ENCODE data around the gene PTPN2. TPM values are rescaled to one million over a fixed set of nuclear protein-coding genes. Genes with fewer than 3 reads are reported as not detected.

PTPN2 gene
- total RNA-seq, 1 experiment from 2014 or later: 55.0 TPM

DNA sequence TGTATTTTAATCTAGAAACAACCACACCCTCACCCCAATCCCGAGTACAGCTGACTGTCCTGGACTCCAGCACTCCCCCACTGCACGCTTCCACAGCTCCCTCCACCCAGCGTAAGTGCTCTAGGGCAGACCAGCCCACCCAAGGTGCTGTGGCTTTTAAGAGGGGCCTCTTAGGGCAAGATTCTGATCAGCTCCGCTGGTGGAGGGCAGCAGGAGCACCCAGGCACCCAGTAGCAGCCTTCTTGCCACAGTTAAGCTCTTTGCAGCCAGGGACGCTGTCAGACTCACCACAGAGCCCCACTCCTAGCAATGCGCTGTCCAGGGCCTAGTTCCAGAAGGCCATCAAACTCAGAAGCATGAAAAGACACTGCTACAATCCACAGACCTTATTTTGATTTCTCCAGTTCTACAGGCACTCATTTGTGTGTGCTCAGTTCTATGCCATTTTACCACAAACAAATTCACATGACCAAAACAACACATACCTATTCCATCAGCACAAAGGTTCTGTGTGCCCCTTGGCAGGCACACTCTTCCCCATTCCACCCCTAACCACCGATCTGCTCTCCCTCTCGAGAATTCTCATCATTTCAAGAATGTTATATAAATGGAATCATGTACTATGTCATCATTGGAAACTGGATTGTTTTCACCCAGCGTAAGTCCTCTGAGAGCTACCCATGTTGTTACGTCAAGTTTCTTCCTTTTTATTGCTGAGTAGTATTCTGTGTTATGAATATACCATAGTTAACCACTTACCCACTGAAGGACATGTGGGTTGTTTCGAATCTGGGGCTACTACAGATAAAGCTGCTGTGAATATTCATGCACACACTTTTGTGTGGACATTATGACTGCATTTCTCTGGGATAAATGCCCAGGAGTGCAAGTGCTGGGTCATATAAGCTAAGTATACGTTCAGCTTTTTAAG is 40.4 kb downstream of the PTPN2 start:
- ChIA-PET POLR2A (no interaction called here), CTCF (no interaction called here)
- H3K27me3 Mint-ChIP-seq (ENCODE audit: insufficient read depth, unreplicated experiment): no peaks in the 10 kb centered on the region
- Histone ChIP-seq H3K4me3 (ENCODE audit: low read depth, low read length) (no peak overlapping the region), H3K9me3 (no peaks in the 10 kb centered on the region), H3K4me1 (no peaks in the 10 kb centered on the region), H3K27me3 (replicated peaks; ENCODE audit: control insufficient read depth, insufficient read depth, low read length) (no peaks in the 10 kb centered on the region), H3K36me3 (ENCODE audit: control insufficient read depth, insufficient read depth, low read length) (no peaks in the 10 kb centered on the region; the same call in 1 of the 2 replicates)
- H3K27ac Mint-ChIP-seq (ENCODE audit: unreplicated experiment): no peak overlapping the region
- no peak for DNase-seq
- no TSS peak for BruUV-seq (replicated peaks)
- no peak overlapping the region for H3K4me3 Mint-ChIP-seq (ENCODE audit: unreplicated experiment)
- H3K9me3 Mint-ChIP-seq (ENCODE audit: unreplicated experiment): no peaks in the 10 kb centered on the region
- H3K4me1 Mint-ChIP-seq (ENCODE audit: low read depth, unreplicated experiment): no peaks in the 10 kb centered on the region
- peaks cover 20% of the 10 kb centered on the region for H3K36me3 Mint-ChIP-seq (ENCODE audit: insufficient read depth, unreplicated experiment)
- TF ChIP-seq, protein P1, sequence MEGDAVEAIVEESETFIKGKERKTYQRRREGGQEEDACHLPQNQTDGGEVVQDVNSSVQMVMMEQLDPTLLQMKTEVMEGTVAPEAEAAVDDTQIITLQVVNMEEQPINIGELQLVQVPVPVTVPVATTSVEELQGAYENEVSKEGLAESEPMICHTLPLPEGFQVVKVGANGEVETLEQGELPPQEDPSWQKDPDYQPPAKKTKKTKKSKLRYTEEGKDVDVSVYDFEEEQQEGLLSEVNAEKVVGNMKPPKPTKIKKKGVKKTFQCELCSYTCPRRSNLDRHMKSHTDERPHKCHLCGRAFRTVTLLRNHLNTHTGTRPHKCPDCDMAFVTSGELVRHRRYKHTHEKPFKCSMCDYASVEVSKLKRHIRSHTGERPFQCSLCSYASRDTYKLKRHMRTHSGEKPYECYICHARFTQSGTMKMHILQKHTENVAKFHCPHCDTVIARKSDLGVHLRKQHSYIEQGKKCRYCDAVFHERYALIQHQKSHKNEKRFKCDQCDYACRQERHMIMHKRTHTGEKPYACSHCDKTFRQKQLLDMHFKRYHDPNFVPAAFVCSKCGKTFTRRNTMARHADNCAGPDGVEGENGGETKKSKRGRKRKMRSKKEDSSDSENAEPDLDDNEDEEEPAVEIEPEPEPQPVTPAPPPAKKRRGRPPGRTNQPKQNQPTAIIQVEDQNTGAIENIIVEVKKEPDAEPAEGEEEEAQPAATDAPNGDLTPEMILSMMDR (IDR thresholded peaks at IDR 0.05; ENCODE audit: insufficient read depth in 1 of 2, low read depth in 1 of 2, low read length in 1 of 2, severe bottlenecking in 1 of 2, unreplicated experiment in 1 of 2): no peak
- intact Hi-C loops (cut with micrococcal nuclease; ENCODE audit: unreplicated experiment): no loop called here

DNA sequence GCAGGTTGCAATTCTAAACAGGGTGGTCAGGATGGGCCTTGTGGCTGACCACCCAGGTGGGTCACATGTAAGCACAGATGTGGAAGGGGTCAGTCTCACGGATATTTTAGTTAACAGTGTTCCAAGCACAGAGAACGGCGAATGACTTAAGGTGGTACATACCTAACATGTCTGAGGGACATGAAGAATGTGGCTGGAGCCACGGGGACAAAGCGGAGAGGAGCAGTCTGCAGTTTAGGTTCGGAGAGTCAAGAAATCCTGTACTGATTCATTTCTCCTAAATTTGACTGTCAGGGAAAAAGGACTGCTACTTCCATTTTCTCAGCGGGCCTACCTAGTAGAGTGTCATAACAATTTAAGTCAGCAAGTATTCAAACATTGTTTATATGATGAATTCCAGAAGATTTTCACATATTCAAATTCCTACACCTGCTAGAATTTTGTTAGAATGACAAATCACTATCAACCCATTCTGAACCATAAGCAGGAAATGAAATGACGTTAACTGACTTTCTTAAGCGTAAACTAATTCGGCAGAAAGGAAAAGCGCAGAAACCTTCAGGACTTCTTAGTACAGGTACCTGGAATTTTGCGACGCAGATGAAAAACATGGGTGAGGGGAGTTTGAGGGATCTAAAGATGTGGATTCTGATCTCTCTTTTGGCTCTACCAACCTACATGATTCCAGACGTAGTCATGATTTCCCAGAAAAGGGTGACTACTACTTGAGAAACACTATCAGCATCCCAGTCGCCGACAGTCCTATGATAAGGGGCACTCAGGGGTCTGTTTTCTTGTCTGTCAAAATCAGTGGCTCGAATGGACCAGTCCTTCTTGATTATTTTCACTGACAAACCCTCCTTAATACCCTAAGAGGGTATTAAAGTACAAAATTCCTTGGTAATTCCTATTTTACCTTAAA is 41.3 kb downstream of the PTPN2 start:
- Histone ChIP-seq H3K4me1 (peaks cover 9% of the 10 kb centered on the region), H3K4me3 (ENCODE audit: low read depth, low read length) (no peak overlapping the region), H3K36me3 (ENCODE audit: control insufficient read depth, insufficient read depth, low read length) (no peaks in the 10 kb centered on the region; the same call in 1 of the 2 replicates), H3K9me3 (no peaks in the 10 kb centered on the region), H3K27me3 (replicated peaks; ENCODE audit: control insufficient read depth, insufficient read depth, low read length) (no peaks in the 10 kb centered on the region)
- POLR2A ChIA-PET: no interaction called here
- TF ChIP-seq, protein P1 (IDR thresholded peaks at IDR 0.05; ENCODE audit: insufficient read depth in 1 of 2, low read depth in 1 of 2, low read length in 1 of 2, severe bottlenecking in 1 of 2, unreplicated experiment in 1 of 2): no peak
- Mint-ChIP-seq H3K27ac (ENCODE audit: unreplicated experiment) (no peak overlapping the region), H3K9me3 (ENCODE audit: unreplicated experiment) (no peaks in the 10 kb centered on the region), H3K4me1 (ENCODE audit: low read depth, unreplicated experiment) (peaks cover 6% of the 10 kb centered on the region), H3K4me3 (ENCODE audit: unreplicated experiment) (no peak overlapping the region), H3K36me3 (ENCODE audit: insufficient read depth, unreplicated experiment) (peaks cover 20% of the 10 kb centered on the region), H3K27me3 (ENCODE audit: insufficient read depth, unreplicated experiment) (no peaks in the 10 kb centered on the region)
- BruUV-seq (replicated peaks): no TSS peak
- CTCF ChIA-PET: no interaction called here
- intact Hi-C loops (cut with micrococcal nuclease; ENCODE audit: unreplicated experiment): no loop called here
- DNase-seq: no peak

DNA sequence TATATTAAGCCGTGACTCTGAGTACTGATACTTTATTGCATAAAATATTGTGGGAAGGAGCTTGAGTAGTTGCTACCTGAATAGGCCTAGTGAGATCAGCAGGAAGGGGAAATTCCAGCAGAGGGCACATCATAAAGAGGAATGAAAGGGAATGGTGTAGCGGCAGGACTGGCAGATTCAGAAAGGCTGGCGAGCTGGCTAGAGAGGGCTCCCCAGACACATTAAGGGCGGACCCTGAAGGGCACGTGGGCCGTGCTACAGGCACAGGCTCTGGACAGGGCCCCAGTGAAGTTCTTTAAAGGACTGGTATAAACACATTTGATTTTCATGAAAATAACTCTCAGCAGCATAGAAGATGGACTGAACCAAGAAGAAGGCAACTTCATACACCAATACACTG is 43.0 kb downstream of the PTPN2 start:
- no peaks in the 10 kb centered on the region for H3K9me3 Mint-ChIP-seq (ENCODE audit: unreplicated experiment)
- Histone ChIP-seq H3K9me3 (no peaks in the 10 kb centered on the region), H3K4me1 (peaks cover 16% of the 10 kb centered on the region), H3K27me3 (replicated peaks; ENCODE audit: control insufficient read depth, insufficient read depth, low read length) (no peaks in the 10 kb centered on the region), H3K4me3 (ENCODE audit: low read depth, low read length) (no peak overlapping the region), H3K36me3 (ENCODE audit: control insufficient read depth, insufficient read depth, low read length) (no peaks in the 10 kb centered on the region; the same call in 1 of the 2 replicates)
- no peak for DNase-seq
- TF ChIP-seq, protein P1 (IDR thresholded peaks at IDR 0.05; ENCODE audit: insufficient read depth in 1 of 2, low read depth in 1 of 2, low read length in 1 of 2, severe bottlenecking in 1 of 2, unreplicated experiment in 1 of 2): peak in 1 of 2 experiments; percentile 5
- no peak overlapping the region for H3K27ac Mint-ChIP-seq (ENCODE audit: unreplicated experiment)
- ChIA-PET CTCF (interaction anchor here (0.7 kb wide), 1 partner anchor 23 kb away, joined by 3 read pairs; no protein-coding TSS in a partner anchor), POLR2A (interaction anchor here (0.7 kb wide), 1 partner anchor 25 kb away, joined by 4 read pairs; no protein-coding TSS in a partner anchor)
- no peaks in the 10 kb centered on the region for H3K27me3 Mint-ChIP-seq (ENCODE audit: insufficient read depth, unreplicated experiment)
- no TSS peak for BruUV-seq (replicated peaks)
- peaks cover 20% of the 10 kb centered on the region for H3K36me3 Mint-ChIP-seq (ENCODE audit: insufficient read depth, unreplicated experiment)
- H3K4me1 Mint-ChIP-seq (ENCODE audit: low read depth, unreplicated experiment): peaks cover 6% of the 10 kb centered on the region
- H3K4me3 Mint-ChIP-seq (ENCODE audit: unreplicated experiment): no peak overlapping the region
- intact Hi-C loops (cut with micrococcal nuclease; ENCODE audit: unreplicated experiment): no loop called here
